Transverse colon (tissue), 4 donors: ENCODE data around the gene ECM1. TPM values are rescaled to one million over a fixed set of nuclear protein-coding genes. Genes with fewer than 3 reads are reported as not detected.
A peak's percentile ranks its signal among the peaks of the same experiment; 100 is the strongest.

Experiments
- DNase-seq: peaks from one replicate; pipeline ENCODE4 v3.0.0-alpha.2; 2019
- H3K27ac ChIP-seq, 4 donors: fragments of 200-600 bp; sonication (generic); 2 replicates each; pipeline ENCODE4 v1.5.1; 2016 to 2018; ENCODE audit warnings: inconsistent platforms in 4 of 4
- H3K27me3 ChIP-seq: fragments of 200-600 bp; sonication (generic); 2 replicates; pipeline ENCODE4 v1.5.1; 2017; ENCODE audit warnings: inconsistent platforms
- H3K36me3 ChIP-seq, 4 donors: fragments of 200-600 bp; sonication (generic); 2 replicates each; pipeline ENCODE4 v1.5.1; 2017 to 2019; ENCODE audit warnings: inconsistent platforms in 4 of 4
- H3K4me1 ChIP-seq, 4 donors: fragments of 200-600 bp; sonication (generic); 2 replicates each; pipeline ENCODE4 v1.5.1; 2017 to 2020; ENCODE audit warnings: inconsistent platforms in 4 of 4
- H3K4me3 ChIP-seq, 4 donors: fragments of 200-600 bp; sonication (generic); 1 replicate in 1 of 4; 2 replicates in 3 of 4; pipeline versions ENCODE4 v1.5.1 to v1.6.1; 2017 to 2019; ENCODE audit warnings: inconsistent platforms in 4 of 4
- H3K9me3 ChIP-seq, 2 donors: fragments of 200-600 bp; sonication (generic); 2 replicates each; pipeline ENCODE4 v1.5.1; 2017 to 2019; ENCODE audit warnings: inconsistent platforms in 2 of 2
- EP300 ChIP-seq: sonication (generic); formaldehyde crosslinking; IDR thresholded peaks from one replicate; pipeline ENCODE4 v1.6.1; 2017; ENCODE audit warnings: antibody characterized with exemption, low read depth
- POLR2A ChIP-seq: fragments of 450-650 bp; IDR thresholded peaks from one replicate; pipeline ENCODE4 v1.6.1; 2016; ENCODE audit warnings: antibody characterized with exemption, mild to moderate bottlenecking, moderate library complexity
- POLR2AphosphoS5 ChIP-seq, 3 donors: sonication (generic); formaldehyde crosslinking; IDR thresholded peaks; one replicate each; pipeline ENCODE4 v1.6.1; 2016; ENCODE audit warnings: antibody characterized with exemption in 3 of 3
- WGBS, 2 donors: methylation state at CpG; one replicate each; pipeline ENCODE4 v1.1.5; 2018; ENCODE audit warnings: low coverage in 1 of 2; 5-methylcytosine and 5-hydroxymethylcytosine counted together
- in situ Hi-C, 4 donors: fragments of 200-750 bp; cut with MboI; loops; one replicate each; pipeline versions ENCODE4 v1.15.0 to v1.15.1; 2017; ENCODE audit warnings: low sequenced_read_pairs in 3 of 4, low pct_ligation_motif_present in 1 of 4, low pct_unique_long_range_greater_than_20kb in 1 of 4
- intact Hi-C: fragments of 100-400 bp; cut with DNase I; formaldehyde crosslinking; loops from one replicate; pipeline ENCODE4 v1.15.1; 2023; ENCODE audit warnings: low total_unique reads
- total RNA-seq, 4 donors: library from RNA; depleted of rRNA; stranded (reverse); fragments of >200 nt; gene quantifications; one replicate each; pipeline ENCODE4 v1.1.0, GENCODE V29; 2016
- TF ChIP-seq, protein P1 (sequence below), 5 experiments: fragments of 200-600 bp in 3 of 5; fragments of 450-650 bp in 2 of 5; sonication (generic) in 3 of 5; IDR thresholded peaks; 1 replicate in 2 of 5; 2 replicates in 3 of 5; pipeline ENCODE4 v1.5.1; 2016 to 2017; ENCODE audit warnings: antibody characterized with exemption in 5 of 5, inconsistent platforms in 3 of 5, mild to moderate bottlenecking in 2 of 5, moderate library complexity in 1 of 5

ECM1 gene
- total RNA-seq, 4 donors from 2014 or later: 1.5 to 5.4 (median 3.3) TPM

DNA sequence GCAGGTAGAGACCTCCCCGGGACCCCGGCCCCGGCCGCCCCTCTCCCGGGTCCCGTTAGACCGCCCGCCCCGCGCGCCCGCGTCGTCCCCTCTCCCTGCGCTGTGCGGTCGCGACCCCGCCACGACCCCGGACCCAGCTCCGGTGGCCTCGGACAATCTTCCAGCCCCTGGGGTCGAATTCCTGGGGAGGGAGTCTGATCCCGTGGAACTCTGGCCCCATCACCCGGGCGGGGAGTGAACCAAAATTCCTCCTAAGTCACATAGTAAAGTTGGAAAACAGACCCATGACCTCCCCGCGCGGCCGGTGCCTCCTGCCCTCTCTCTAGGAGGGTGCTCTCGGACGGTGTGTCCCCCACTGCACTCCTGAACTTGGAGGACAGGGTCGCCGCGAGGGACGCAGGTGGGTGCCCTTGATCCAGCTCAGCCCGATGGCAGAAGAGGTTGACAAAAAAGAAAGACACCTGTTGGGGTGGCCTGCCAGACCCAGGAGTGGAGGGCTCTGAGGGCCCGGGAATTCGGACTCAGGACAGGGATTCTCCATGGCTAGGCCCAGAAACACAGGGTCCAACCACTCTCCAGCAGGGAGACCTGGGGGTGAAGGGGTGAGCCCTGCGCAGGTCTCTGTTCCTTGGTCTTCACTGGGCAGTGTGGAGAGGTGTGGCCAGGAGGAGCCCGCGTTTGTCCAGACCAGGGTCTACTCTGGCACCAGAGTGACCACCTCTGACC, 41.8 kb downstream of the ECM1 start:
- H3K27me3 ChIP-seq: peaks cover 3% of the 10 kb centered on the region
- no peaks in the 10 kb centered on the region for H3K9me3 ChIP-seq
- intact Hi-C loops (no loop called here), in situ Hi-C loops (no loop called here)
- peak overlapping the region; percentile 79 to 86 (median 84) for H3K27ac ChIP-seq
- peak; percentile 48 for DNase-seq
- no peaks in the 10 kb centered on the region for H3K36me3 ChIP-seq
- TF ChIP-seq EP300 (no peak), POLR2AphosphoS5 (IDR thresholded peaks at IDR 0.05) (peak in 1 of 3 donors; percentile 11), POLR2A (peak; percentile 16)
- TF ChIP-seq, protein P1, sequence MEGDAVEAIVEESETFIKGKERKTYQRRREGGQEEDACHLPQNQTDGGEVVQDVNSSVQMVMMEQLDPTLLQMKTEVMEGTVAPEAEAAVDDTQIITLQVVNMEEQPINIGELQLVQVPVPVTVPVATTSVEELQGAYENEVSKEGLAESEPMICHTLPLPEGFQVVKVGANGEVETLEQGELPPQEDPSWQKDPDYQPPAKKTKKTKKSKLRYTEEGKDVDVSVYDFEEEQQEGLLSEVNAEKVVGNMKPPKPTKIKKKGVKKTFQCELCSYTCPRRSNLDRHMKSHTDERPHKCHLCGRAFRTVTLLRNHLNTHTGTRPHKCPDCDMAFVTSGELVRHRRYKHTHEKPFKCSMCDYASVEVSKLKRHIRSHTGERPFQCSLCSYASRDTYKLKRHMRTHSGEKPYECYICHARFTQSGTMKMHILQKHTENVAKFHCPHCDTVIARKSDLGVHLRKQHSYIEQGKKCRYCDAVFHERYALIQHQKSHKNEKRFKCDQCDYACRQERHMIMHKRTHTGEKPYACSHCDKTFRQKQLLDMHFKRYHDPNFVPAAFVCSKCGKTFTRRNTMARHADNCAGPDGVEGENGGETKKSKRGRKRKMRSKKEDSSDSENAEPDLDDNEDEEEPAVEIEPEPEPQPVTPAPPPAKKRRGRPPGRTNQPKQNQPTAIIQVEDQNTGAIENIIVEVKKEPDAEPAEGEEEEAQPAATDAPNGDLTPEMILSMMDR (IDR thresholded peaks at IDR 0.05): no peak
- 39% methylated on average over 19 of the region's 43 CpGs; no CpG with 5 or more reads in 1 of the 2 donors for WGBS, 2 donors
- peaks cover 6 to 45% (median 37%) of the 10 kb centered on the region in 4 donors for H3K4me1 ChIP-seq
- H3K4me3 ChIP-seq: peak overlapping the region; percentile 49 to 65 (median 60)

DNA sequence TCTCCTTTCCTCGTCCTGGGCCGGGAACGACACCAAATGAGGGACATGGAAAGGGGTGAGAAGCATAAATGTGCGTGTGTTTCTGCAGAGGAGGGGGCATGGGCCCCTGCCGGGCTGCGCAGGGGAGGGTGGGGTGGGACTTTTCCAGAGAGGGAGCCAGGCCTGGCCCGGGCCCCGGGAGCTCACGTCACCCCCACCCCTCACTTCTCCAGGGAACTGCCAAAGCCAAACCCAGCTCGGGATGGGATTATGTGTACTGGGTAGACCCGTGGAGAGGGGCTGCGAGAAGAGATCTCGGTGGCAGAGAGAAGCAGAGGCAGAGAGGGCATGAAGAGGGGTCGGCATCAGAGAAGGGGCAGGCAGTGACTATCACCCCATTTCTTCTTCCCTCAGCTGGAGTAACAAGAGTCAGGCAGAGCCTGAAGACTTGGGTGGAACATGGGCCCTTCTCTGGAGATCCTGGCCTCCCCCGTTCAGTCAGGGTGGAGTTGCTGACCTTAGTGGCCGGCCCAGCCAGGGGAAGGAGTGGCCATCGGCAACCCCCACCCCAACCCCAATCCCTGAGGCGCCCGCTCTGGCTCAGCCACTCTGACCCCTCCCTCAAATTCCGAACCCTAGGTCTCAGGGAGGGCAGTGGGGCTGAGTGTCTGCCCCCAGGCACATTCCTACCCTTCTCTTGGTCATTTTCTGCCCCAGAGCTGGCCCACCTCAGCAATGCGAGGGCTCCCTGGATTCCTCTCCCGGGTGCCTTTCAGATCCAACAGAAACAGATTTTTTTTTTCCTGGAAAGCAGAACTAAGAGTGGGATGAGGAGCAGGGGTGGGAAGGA, 42.5 kb downstream of the ECM1 start:
- Histone ChIP-seq H3K36me3 (no peaks in the 10 kb centered on the region), H3K27me3 (peaks cover 3% of the 10 kb centered on the region), H3K9me3 (no peaks in the 10 kb centered on the region), H3K4me3 (peak overlapping the region in 2 of 4 donors; percentile 58 to 65), H3K4me1 (peaks cover 6 to 45% (median 37%) of the 10 kb centered on the region in 4 donors), H3K27ac (peak overlapping the region; percentile 79 to 86 (median 84))
- WGBS, 2 donors: 53 to 60% methylated on average over 1 to 19 of the region's 22 CpGs
- peak; percentile 19 for DNase-seq
- in situ Hi-C loops (no loop called here), intact Hi-C loops (no loop called here)
- TF ChIP-seq EP300 (no peak), POLR2A (no peak), POLR2AphosphoS5 (IDR thresholded peaks at IDR 0.05) (peak in 1 of 3 donors; percentile 4)
- TF ChIP-seq, protein P1 (IDR thresholded peaks at IDR 0.05): no peak

DNA sequence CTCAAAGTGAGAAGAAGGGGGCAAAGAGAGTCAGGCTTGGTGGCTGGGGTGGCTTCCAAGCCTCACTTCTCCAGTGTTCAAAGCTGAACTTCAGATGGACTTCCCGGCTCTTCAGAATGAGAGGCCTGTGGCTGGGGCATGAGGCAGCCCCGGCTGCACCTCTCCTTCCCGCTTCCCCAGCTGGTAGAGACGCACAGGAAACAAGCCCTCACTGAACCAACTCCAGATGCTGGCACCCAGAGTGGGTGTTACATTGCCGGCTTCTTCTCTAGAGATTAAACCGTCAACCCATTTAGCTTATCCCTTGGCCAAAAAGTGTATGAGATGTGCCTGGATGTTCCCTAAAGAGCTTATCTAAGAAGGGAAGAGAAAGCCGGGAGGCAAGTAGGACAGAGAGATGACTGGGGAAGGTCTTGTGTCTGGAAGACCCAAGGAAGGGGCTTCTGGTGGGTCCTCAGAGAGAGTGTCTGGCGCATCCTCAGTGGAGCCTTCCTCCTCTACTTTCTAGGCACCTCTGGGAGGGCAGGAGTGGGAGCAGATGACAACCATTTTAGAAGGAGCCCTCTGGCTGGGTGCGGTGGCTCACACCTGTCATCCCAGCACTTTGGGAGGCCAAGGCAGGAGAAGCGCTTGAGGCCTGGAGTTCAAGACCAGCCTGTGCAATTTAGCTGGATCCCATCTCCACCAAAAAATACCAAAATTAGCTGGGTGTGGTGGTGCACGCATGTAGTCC, 43.3 kb downstream of the ECM1 start:
- no peaks in the 10 kb centered on the region for H3K36me3 ChIP-seq
- in situ Hi-C loops (no loop called here), intact Hi-C loops (no loop called here)
- peaks cover 6 to 45% (median 37%) of the 10 kb centered on the region in 4 donors for H3K4me1 ChIP-seq
- H3K27ac ChIP-seq: peak overlapping the region; percentile 79 to 86 (median 84)
- no peak overlapping the region for H3K4me3 ChIP-seq
- TF ChIP-seq EP300 (no peak), POLR2A (no peak), POLR2AphosphoS5 (IDR thresholded peaks at IDR 0.05) (no peak)
- TF ChIP-seq, protein P1 (IDR thresholded peaks at IDR 0.05): no peak
- H3K27me3 ChIP-seq: peaks cover 3% of the 10 kb centered on the region
- 74 to 81% methylated on average over 7 to 11 of the region's 11 CpGs for WGBS, 2 donors
- no peaks in the 10 kb centered on the region for H3K9me3 ChIP-seq
- DNase-seq: peak; percentile 21

DNA sequence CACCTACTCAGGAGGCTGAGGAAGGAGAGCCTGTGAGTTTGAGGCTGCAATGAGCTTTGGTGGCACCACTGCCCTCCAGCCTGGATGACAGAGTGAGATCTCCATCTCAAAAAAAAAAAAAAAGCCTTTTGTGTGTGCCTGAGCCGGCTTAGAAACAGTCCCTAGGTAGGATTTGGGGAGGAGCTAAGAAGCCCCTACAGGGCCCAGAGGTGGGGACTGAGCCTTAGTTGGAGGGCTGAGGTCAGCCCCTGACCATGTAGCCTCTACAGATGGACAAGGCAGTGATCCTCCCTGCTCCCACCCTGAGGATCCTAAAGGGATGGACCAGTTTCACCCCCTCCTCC, 43.8 kb downstream of the ECM1 start:
- no peak for DNase-seq
- WGBS, 2 donors: 38 to 55% methylated on average over 1 of the region's 1 CpG
- H3K9me3 ChIP-seq: no peaks in the 10 kb centered on the region
- no peak overlapping the region for H3K4me3 ChIP-seq
- intact Hi-C loops: no loop called here
- H3K4me1 ChIP-seq: peaks cover 6 to 45% (median 37%) of the 10 kb centered on the region in 4 donors
- H3K27me3 ChIP-seq: peaks cover 3% of the 10 kb centered on the region
- TF ChIP-seq POLR2A: no peak
- TF ChIP-seq, protein P1 (IDR thresholded peaks at IDR 0.05): no peak
- TF ChIP-seq POLR2AphosphoS5 (IDR thresholded peaks at IDR 0.05): no peak
- no peak for TF ChIP-seq EP300
- peak overlapping the region; percentile 79 to 86 (median 84) for H3K27ac ChIP-seq
- in situ Hi-C loops: no loop called here
- H3K36me3 ChIP-seq: no peaks in the 10 kb centered on the region
